Glomerular visceral epithelial cell (primary cell): ENCODE results near the gene RNU2-1.
A peak's percentile ranks its signal among the peaks of the same experiment; 100 is the strongest.
"Not testable (repeated sequence)": the region's sequence is repeated elsewhere in the genome, so short reads cannot be mapped to it uniquely, and the experiment has no call there.

Source experiments
- DNase-seq: peaks from one replicate; pipeline ENCODE4 v3.0.0-alpha.2; 2016; ENCODE audit errors: extremely low spot score

The RNU2-1 gene

DNA sequence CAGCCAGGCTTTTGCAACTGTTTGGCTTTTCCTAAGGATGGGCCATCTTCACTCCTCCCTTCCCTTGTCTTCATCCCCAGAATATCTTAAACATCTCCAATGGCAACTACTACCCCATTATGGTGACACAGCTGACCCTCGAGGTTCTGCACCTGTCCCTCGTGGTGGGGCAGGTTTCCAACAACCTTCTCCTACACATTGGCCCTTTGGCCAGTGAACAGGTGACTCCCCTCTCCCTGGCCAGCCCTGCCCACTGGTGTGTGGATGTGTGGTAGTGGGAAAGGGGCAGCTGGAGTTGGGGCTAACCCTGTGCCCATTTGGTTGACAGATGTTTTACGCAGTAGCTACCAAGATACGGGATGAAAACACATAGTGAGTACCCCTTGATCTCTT lies 17.4 kb downstream of the RNU2-1 start:
- no peak for DNase-seq

DNA sequence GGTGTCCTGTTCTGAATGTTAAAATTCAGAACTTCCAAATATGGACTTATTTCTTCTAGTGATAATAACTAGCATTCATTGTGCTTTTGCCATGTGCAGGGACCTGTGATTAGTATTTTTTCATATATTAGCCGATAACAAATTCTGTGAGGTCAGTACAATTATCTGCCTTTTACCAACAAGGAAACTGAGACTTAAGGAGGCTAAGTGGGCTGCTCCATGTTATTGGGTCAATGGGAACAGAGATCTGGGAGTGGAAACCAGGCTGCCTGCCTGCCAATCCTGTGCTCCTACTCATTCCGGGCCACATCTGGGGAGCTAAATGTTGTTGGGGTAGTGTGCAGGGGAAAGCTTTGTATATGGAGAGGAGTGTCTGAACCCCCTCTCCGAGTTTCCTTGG lies 18.4 kb downstream of the RNU2-1 start:
- no peak for DNase-seq

DNA sequence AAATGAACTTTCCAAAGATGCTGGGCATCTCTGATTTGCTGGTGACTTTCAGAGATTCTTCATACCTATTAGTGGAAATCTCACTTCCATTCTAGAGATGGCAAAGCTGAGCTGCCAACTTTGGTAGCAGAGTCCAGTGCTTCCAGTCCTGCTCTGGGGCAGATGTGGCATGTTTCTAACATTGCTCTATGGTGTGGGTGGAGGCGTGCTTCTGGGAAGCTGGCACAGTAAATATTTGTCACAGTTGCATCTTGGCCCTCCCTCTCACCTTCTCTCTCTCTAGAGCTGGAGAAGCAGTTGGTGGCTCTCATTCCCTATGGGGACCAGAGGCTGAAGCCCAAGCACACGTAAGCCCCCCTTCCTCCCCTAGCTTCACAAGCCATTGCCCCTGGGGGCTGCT lies 20.2 kb downstream of the RNU2-1 start:
- no peak for DNase-seq

DNA sequence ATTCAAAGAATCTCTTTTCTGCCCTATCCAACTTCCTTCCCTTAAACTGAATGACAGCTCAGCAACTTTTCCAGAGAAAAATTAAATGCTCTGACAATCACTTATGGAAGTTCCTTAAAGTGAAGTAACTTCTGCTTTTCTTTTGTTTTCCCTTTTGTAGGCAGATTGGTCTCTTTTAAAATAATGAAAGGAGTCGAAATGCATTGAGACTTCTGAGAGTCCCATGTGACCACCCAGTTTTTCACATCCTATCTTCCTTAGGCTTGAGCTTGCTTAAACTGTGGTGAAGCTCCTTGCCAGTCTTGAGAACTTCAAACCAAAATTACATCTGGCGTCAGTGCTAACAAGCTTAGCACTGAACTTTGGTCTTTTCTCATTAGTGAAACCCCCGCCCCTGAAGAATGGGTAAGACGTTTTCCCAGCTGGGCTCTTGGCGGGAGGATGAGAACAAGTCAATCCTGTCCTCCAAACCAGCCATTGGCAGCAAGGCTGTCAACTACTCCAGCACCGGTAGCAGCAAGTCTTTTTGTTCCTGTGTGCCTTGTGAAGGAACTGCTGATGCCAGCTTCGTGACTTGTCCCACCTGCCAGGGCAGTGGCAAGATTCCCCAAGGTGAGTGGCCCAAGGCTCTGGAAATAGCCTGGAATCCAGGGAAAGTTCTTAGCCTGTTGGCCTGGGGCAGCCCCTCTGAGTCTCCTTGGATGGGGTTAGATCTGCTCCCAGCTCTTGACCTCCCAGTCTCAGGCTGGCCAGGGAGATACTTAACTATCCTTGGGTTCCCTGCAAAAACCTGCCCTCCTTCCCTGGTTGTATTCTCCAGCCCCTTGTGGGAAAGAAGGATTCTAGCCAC lies 20.9 kb downstream of the RNU2-1 start:
- no peak for DNase-seq

DNA sequence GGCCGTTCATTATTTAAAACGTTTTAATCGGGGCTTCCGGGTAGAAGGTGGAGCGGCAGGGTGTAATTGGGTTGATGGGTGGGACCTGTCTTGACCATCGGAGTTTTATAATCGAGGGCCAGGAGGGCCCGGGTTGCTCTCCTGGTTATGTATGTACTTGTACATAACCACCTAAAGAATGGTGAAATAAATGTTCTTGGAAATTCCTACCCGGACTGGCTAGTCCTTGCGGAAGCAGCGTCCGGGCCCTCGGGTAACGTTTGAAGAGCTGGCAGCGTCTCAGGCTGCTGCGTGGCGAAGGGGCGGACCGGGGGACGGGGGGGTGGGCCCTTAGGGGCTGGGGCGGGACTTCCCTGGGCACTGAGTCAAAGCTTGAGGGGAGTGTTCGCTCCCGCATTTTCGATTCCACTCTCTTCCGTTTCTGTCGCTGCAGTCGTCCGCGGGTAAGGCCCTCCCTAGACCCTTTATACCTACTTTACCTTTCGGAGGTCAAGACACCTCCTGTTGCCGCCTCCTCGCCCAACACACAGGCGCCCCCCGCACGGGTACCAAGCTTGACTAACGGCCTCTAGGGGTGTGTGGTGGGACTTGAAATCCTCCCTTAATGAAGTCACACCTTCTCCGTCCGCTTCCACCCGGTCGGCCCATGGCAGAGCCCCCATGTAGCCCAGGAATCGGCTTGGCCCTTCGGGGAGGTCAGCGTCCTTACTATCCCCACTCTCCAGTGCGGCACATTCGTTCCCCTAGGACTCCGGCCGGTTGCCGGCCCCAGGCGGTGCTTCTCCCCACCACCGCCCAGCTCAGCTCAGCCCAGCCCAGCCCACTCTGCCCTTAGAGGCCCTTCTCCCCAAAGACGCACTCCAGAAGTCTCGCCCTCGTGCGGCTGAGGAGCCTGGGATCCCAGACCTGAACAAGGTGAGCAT lies 22.0 kb downstream of the RNU2-1 start, which contains the start of gene TMEM106A:
Gene TMEM106A (plus strand): TSS at position 396 of the 923 bp plus-strand sequence. CDS start 1,167 bp downstream, outside the sequence.
- peak; percentile 84 for DNase-seq

DNA sequence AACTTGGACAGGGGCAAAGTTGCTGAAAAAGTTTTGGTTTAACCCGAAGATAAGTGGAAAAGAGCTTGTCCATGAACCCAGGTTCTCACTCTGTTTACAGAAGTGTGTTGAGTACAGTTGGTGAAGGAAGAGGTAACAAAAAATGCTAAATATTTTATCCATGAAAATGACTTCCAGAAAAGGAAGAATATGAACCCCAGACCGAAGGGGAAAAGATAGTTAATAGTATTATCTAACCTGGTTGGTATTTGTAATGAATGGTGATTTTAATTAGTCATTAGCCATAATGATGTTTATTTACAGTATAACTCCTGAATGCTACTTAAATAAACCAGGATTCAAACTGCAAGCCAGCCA lies 22.7 kb downstream of the RNU2-1 start:
- no peak for DNase-seq

DNA sequence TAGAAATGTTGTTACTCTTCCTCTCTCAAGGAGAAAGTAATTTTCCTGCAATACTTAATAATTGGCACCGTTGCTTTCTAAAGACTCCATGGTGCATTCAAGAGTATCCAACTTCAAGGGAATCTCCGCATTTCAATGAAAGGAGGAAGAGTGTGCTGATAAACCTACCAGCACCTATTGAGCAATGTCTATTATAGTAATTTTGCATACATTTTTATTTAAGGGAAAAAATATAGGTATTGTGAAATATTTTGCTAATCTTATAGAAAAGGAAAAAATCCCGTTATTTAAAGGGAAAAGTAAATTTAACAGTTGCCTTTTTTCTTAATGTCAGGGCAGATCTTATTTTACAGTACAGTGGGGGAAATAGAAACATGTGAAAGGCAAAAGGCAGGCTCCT lies 23.2 kb downstream of the RNU2-1 start:
- DNase-seq = no peak

DNA sequence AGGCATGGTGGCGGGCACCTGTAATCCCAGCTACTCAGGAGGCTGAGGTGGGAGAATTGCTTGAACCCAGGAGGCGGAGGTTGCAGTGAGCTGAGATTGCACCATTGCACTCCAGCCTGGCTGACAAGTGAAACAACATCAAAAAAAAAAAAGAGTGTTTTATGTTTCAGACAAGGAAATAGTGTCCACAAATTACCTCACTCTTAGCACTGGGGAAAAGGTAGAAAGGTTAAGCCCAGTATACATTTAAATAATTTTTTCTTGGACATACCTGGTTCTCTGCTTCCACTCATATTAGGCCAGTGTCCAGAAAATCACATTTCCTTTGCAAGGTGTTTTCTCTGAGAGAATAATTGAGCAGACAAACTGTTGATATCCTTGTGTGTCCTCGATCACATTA lies 30.8 kb downstream of the RNU2-1 start:
- not testable (repeated sequence) for DNase-seq

DNA sequence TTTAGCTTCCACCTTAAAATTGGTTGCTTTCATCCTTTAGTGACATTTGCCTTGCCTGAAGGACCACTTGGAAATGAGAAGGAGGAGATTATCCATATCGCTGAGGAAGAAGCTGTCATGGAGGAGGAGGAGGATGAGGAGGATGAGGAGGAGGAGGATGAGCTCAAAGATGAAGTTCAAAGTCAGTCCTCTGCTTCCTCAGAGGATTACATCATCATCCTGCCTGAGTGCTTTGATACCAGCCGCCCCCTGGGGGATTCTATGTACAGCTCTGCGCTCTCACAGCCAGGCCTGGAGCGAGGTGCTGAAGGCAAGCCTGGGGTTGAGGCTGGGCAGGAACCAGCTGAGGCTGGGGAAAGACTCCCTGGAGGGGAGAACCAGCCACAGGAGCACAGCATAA lies 33.6 kb downstream of the RNU2-1 start:
- no peak for DNase-seq

DNA sequence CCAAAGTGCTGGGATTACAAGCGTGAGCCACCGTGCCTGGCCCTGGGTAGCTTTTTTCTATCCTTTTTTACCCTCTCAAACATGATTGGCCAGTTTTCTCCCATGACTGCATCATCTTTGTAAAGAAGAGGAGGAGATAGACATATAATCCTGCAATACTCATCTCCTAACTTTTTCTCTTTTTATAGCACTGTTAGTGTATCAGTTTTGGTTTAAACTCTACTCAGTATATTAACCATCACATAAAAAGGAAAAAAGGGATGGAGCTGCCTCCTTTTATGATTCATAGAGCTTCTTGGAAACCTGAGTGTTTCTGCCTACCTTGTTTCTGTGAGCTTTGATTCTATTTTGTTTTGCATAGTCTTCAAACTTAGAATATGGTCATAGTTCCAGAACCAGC lies 34.1 kb downstream of the RNU2-1 start:
- no peak for DNase-seq

DNA sequence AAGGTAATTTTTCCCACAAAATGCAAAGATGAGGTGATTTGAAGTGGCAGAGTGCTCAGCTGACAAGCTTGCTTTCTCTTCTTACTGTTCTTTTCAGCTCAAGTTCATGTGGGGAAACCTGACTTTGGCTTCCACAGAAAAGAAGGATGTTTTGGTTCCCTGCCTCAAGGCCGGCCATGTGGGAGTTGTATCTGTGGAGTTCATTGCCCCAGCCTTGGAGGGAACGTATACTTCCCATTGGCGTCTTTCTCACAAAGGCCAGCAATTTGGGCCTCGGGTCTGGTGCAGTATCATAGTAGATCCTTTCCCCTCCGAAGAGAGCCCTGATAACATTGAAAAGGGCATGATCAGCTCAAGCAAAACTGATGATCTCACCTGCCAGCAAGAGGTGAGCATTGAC lies 40.5 kb downstream of the RNU2-1 start:
- no peak for DNase-seq

DNA sequence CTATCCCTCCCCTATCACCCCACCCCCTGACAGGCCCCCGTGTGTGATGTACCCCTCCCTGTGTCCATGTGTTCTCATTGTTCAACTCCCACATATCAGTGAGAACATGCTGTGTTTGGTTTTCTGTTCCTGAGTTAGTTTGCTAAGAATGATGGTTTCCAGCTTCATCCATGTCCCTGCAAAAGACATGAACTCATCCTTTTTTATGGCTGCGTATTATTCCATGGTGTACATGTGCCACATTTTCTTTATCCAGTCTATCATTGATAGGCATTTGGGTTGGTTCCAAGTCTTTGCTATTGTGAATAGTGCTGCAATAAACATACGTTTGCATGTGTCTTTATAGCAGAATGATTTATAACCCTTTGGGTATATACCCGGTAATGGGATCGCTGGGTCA lies 47.1 kb downstream of the RNU2-1 start:
- not testable (repeated sequence) for DNase-seq

DNA sequence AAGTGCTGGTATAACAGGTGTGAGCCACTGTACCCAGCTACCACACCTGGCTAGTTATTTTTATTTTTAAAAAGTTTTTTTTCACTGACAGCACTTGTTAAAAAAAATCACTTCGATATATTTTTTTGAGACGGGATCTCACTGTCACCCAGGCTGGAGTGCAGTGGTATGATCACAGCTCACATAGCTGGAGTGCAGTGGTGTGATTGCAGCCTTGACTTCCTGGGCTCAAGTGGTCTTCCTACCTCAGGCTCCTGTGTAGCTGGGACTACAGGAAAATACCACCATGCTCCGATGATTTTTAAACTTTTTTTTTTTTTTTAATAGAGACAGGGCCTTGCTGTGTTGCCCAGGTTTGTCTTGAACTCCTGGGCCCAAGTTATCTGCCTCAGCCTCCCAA lies 49.9 kb downstream of the RNU2-1 start:
- no peak for DNase-seq
